WERI-Rb-1 (cell line): ENCODE results near the gene DIAPH1.
A peak's percentile ranks its signal among the peaks of the same experiment; 100 is the strongest.

Experiments
- DNase-seq: peaks from one replicate; pipeline ENCODE4 v3.0.0-alpha.2; 2020
- H3K27ac ChIP-seq: fragments of 250-450 bp; sonication (Bioruptor Pico); 2 replicates; pipeline ENCODE4 v1.5.1; 2020; ENCODE audit warnings: mild to moderate bottlenecking, moderate library complexity
- H3K27me3 ChIP-seq: fragments of 250-450 bp; sonication (Bioruptor Pico); 2 replicates; pipeline ENCODE4 v1.5.1; 2021; ENCODE audit warnings: mild to moderate bottlenecking, low read depth, moderate library complexity; ENCODE audit not compliant: insufficient read depth, severe bottlenecking
- H3K36me3 ChIP-seq: fragments of 250-450 bp; sonication (Bioruptor Pico); 2 replicates; pipeline ENCODE4 v1.5.1; 2020; ENCODE audit warnings: mild to moderate bottlenecking, moderate library complexity
- H3K4me3 ChIP-seq: 2 replicates; pipeline ENCODE4 v1.5.1; 2011; ENCODE audit warnings: low read depth, mild to moderate bottlenecking, control low read depth, low read length
- H3K9me3 ChIP-seq: fragments of 250-450 bp; sonication (Bioruptor Pico); 2 replicates; pipeline ENCODE4 v1.5.1; 2021; ENCODE audit warnings: mild to moderate bottlenecking, moderate library complexity; ENCODE audit not compliant: severe bottlenecking
- TF ChIP-seq, protein P1 (sequence below): IDR thresholded peaks from 2 replicates; pipeline ENCODE4 v1.5.1; 2011; ENCODE audit warnings: low read depth, mild to moderate bottlenecking, control low read depth, inconsistent platforms, low read length

DIAPH1 gene

DNA sequence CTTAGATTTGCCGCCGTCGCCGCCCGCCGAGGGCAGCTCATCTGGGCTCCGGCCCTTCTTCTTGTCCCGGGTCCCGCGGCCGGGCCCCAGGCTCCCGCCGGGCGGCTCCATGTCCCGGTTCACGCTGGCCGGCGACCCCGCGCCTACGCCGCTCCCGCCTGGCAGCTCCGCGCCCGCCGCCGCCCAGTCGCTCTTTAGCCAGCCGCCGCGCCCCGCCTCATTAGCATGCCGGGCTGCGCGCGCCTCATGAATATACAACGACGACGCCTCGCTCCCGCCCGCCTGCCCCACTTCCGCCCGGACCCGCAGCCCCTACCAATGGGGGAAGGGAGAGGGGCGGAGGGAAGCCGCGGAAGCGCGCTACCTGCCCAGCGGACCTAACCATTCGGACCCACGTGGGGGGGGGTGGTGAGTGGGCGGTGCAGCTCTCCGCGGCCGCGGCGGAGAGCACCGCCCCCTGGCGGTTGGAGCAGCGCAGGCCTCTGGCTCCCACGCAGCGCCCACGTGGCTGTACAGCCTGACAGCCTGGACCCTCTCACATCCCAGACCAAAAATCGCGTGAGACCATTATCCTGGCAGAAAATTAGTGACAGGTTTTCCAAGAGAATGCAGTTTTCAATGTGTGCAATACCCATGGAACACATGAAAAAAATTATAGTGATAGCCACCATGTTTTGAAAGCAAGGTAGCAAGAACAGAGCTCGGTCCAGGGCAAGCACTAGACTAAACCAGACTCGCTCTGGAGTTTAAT is at the start of gene DIAPH1:
DIAPH1 (minus strand) TSS at position 197 of the 751 bp plus-strand sequence; CDS start at position 111, 86 bp downstream.
- peak within 1 kb of the TSS; percentile 90 for H3K27ac ChIP-seq
- DNase-seq = peak; percentile 98

DNA sequence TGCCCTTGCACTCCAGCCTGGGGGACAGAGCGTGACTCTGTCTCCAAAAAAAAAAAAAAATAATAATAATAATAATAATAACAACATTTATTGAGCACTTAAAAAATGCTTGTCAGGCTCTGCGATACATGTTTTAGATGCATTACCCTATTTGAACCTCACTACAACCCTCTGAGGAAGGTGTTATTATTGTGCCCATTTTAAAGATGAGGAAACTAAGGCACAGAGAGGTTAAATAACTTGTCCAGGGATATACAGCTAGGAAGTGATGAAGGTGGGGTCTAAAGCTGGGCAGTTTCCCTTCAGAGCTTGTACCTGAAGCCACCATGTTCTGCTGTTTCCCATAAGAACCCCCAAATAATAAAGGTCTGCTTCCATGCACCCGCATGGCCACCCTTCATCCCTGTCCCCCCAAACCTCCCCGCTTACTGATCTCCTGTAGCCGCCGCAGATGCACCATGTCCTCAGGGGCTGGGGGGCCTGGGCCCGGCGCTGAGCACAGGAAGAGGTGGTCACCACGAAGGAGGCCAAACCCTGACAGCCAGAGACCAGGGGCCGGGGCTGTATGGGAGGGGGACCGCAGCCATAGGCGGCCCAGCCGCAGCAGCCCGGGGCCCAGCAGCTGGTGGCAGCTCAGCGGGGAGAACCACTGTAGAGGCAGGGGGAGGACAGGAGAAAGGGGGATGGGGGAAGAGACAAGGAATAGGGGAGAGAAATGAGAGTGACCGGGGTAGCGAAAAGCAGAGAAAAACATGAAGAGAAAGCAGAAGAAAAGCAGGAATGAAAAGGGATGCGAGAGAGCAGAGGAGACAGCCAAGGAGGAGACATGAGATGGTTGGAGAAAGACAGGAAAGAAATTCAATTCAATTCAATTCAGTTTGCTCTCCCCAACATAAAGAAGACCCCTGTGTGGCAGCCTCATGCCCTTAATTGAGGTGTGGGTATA is 47.5 kb upstream of the DIAPH1 start:
- H3K4me3 ChIP-seq = no peak overlapping the region
- H3K9me3 ChIP-seq = no peaks in the 10 kb centered on the region
- TF ChIP-seq, protein P1, sequence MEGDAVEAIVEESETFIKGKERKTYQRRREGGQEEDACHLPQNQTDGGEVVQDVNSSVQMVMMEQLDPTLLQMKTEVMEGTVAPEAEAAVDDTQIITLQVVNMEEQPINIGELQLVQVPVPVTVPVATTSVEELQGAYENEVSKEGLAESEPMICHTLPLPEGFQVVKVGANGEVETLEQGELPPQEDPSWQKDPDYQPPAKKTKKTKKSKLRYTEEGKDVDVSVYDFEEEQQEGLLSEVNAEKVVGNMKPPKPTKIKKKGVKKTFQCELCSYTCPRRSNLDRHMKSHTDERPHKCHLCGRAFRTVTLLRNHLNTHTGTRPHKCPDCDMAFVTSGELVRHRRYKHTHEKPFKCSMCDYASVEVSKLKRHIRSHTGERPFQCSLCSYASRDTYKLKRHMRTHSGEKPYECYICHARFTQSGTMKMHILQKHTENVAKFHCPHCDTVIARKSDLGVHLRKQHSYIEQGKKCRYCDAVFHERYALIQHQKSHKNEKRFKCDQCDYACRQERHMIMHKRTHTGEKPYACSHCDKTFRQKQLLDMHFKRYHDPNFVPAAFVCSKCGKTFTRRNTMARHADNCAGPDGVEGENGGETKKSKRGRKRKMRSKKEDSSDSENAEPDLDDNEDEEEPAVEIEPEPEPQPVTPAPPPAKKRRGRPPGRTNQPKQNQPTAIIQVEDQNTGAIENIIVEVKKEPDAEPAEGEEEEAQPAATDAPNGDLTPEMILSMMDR = no peak
- H3K27ac ChIP-seq = no peak overlapping the region
- no peaks in the 10 kb centered on the region for H3K36me3 ChIP-seq
- no peaks in the 10 kb centered on the region for H3K27me3 ChIP-seq
- no peak for DNase-seq

More for the DNA sequence above, at the start of gene DIAPH1:
- no peaks in the 10 kb centered on the region for H3K9me3 ChIP-seq
- H3K4me3 ChIP-seq = peak within 1 kb of the TSS; percentile 75
- H3K36me3 ChIP-seq = peaks cover 44% of the 10 kb centered on the region
- TF ChIP-seq, protein P1 = peak; percentile 95
- H3K27me3 ChIP-seq = no peaks in the 10 kb centered on the region

DNA sequence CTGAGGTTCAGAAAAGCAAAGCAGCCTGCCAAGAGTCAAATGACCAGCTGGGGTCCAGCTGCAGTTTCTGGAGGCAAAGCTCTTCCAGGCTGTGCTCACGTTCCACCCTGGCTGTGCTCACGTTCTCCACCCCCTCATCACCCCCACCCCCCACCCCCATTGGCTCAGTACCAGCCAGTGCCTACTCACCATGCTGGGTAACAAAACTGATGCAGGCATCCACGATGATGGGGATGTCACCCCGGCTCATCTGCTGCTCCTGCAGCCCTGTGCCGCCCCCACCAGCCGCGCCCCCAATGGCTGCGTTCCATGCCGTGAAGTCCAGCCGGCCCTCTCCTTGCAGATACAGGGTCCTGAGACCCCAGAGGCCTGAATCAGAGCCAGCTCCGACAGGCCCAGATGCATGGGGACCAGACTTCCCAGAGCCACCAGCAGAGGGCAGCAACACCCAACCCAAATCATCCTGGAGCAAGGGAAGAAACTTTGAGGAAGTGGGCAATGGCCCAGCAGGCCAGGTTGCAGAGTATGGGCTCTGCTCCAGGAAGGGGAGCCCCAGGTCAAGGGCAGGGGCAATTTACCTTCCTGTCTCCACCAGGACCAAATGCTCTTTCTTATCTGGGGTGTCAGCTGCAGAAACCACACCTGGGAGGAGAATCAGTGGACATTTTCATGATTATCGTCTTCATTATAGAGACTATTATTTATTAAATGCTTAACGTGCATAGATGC is 46.1 kb upstream of the DIAPH1 start:
- Histone ChIP-seq H3K36me3 (no peaks in the 10 kb centered on the region), H3K4me3 (no peak overlapping the region), H3K27ac (no peak overlapping the region), H3K27me3 (no peaks in the 10 kb centered on the region), H3K9me3 (no peaks in the 10 kb centered on the region)
- peak; percentile 72 for DNase-seq
- TF ChIP-seq, protein P1 = peak; percentile 90

DNA sequence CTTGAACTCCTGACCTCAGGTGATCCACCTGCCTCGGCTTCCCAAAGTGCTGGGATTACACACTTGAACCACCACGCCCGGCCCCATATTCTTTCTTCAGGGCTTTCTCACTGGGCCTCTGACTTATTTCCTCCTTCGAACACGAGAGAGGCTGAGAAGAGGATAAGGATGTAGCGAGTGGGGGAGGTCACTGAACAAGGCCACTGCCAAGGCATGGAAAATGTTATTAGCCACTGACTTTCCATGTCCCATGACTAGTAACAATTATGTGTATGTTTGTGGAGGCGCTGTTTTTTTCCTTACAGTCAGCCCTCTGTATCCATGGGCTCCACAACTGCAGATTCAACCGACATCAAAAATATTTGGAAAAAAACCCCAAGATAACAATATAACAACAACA is 44.7 kb upstream of the DIAPH1 start:
- Histone ChIP-seq H3K27ac (no peak overlapping the region), H3K27me3 (no peaks in the 10 kb centered on the region), H3K36me3 (no peaks in the 10 kb centered on the region), H3K9me3 (no peaks in the 10 kb centered on the region), H3K4me3 (no peak overlapping the region)
- TF ChIP-seq, protein P1 = no peak
- no peak for DNase-seq

DNA sequence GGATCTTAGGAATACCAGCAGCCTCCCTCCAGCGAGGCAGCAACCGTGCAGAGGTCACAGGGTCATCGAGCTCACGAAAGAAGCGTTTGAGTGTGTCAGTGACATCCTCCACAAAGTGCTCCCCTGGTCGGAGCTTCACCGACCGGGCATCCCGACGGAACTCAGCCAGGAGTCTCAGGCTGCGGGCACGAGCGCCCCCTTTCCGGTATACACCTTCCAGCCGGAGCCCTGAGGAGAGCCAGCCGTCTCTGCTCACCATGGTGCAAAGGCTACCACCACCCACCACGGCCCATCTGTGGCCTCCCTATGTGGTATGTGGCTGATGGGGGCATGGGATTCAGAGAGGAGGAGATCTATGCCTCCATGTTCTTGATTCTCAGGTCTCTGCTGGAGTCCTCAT is 43.2 kb upstream of the DIAPH1 start:
- no peaks in the 10 kb centered on the region for H3K27me3 ChIP-seq
- no peak overlapping the region for H3K27ac ChIP-seq
- DNase-seq = no peak
- H3K4me3 ChIP-seq = no peak overlapping the region
- no peaks in the 10 kb centered on the region for H3K36me3 ChIP-seq
- TF ChIP-seq, protein P1 = no peak
- H3K9me3 ChIP-seq = no peaks in the 10 kb centered on the region
